HUES64 (cell line): ENCODE data around the gene RAET1G.
"Not testable (repeated sequence)": the region's sequence is repeated elsewhere in the genome, so short reads cannot be mapped to it uniquely, and the experiment has no call there.

Source experiments
- H3K27ac ChIP-seq: 2 replicates; pipeline ENCODE4 v1.7.0; 2013; ENCODE audit warnings: low read depth, low read length, inconsistent platforms
- H3K27me3 ChIP-seq: 2 replicates; pipeline ENCODE4 v1.6.1; 2013; ENCODE audit warnings: mild to moderate bottlenecking, low read length; ENCODE audit not compliant: insufficient read depth
- H3K36me3 ChIP-seq: 2 replicates; pipeline ENCODE4 v1.6.1; 2013; ENCODE audit warnings: mild to moderate bottlenecking, low read length; ENCODE audit not compliant: insufficient read depth
- H3K4me1 ChIP-seq: 2 replicates; pipeline ENCODE4 v1.6.1; 2013; ENCODE audit warnings: mild to moderate bottlenecking, low read length, moderate library complexity; ENCODE audit not compliant: insufficient read depth
- H3K4me3 ChIP-seq: 2 replicates; pipeline ENCODE4 v1.5.1; 2013; ENCODE audit warnings: mild to moderate bottlenecking, low read length, moderate library complexity
- H3K9ac ChIP-seq: 2 replicates; pipeline ENCODE4 v1.6.1; 2013; ENCODE audit warnings: mild to moderate bottlenecking, low read depth, low read length
- H3K9me3 ChIP-seq: 2 replicates; pipeline ENCODE4 v1.6.1; 2013; ENCODE audit warnings: low read depth, low read length; ENCODE audit not compliant: insufficient read depth
- WGBS: fragments of 150-250, 120-280 bp; methylation state at CpG from one replicate; pipeline ENCODE4 v1.1.7; 2013; ENCODE audit warnings: missing lambda C conversion rate; 5-methylcytosine and 5-hydroxymethylcytosine counted together

RAET1G gene

DNA sequence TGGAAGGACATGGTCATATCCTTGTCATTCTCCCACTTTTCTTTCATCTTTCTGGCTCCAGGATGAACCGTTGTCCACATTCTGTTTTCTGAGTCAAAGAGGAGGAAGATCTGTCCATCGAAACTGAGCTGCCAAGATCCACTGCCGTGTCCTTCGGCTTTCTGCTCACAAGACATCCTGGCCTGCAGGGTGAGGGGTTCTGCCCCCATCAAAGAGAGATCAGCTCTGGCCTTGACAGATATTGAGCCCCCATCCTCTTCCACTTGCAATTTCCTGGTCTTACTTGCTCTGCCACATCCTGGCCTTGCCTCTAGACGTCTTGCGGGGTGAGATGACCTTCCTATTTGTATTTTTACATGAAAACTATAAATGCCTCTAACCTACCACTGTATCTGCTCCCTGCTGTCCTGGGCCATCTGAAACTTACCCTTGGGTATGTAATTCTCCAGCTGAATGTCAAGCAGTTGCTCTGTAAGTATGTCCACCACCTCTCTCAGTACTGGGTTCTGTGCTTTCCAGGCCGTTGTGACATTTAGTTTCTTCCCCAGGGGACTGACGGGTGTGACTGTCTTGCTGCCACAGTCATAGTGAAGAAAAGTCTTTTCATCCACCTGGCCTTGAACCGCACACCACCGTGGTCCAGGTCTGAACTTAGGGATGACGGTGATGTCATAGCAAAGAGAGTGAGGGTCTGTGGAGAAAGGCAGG lies 3.6 kb downstream of the RAET1G start:
- H3K27ac ChIP-seq, H3K9ac ChIP-seq, H3K4me1 ChIP-seq, H3K9me3 ChIP-seq, H3K4me3 ChIP-seq, H3K36me3 ChIP-seq: not testable (repeated sequence)
- H3K27me3 ChIP-seq, result peaks cover 66% of the 10 kb centered on the region
- WGBS, result 88% methylated on average over 7 of the region's 11 CpGs

DNA sequence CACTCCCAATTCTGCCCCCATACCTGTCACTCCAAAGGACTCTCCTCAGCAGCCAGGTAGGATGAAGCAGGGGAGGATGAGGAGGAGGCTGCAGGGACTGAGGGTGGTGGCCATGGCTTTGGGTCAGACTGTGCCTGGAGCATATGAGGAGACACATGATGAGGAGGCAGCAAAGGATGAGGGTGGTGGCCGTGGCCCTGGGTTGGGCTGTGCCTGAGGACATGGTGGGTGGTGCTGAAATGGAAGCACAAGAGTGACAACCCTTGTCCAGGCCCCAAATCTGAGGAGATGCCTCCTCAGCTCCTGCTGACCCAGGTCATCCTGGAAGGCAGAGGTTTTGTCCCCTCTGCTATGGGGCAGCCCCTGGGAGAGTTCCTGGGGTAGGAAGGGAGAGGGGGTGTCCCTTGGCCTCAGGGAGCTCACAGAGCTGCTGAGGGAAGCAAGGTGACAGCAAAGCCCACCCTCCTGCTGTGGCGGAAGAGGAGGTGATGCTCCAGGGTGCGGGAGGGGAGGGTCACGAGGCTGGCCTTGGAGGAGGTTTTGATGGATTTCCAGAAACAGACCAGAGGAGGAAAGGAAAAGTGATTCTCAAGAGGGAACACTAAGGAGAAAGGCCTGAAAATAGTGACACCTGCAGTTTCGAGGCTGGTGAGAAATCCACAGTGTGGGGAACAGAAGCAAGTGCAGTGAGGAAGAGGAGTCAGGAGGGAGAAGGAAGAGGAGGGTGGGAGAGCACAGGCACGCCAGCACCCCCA lies 4.6 kb downstream of the RAET1G start:
- Histone ChIP-seq H3K27ac (no peak overlapping the region), H3K9me3 (no peaks in the 10 kb centered on the region), H3K4me1 (no peaks in the 10 kb centered on the region), H3K27me3 (peaks cover 60% of the 10 kb centered on the region), H3K9ac (no peak overlapping the region), H3K36me3 (no peaks in the 10 kb centered on the region), H3K4me3 (no peak overlapping the region)
- WGBS, result 77% methylated on average over 6 of the region's 6 CpGs

DNA sequence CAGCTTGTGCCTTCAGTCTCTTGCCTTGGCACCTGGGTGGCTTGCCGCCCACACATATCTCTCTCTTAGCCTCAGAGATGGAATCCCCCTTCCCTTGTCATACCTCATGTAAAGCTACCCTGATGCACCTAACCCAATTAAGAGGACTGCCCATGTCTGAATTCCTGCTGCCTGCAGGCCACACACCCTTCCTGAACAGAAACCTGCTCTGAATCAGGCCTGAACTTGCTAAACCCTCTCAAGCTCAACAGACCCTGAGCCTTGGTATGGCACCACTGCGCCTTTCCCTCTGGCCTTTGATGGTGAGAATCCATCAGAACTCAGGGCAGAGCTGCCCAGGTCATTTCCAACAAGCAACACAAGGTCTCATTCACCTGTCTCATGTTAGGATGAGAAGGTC lies 5.2 kb downstream of the RAET1G start:
- no peaks in the 10 kb centered on the region for H3K9me3 ChIP-seq
- no peaks in the 10 kb centered on the region for H3K36me3 ChIP-seq
- no peak overlapping the region for H3K4me3 ChIP-seq
- H3K27ac ChIP-seq, result no peak overlapping the region
- H3K27me3 ChIP-seq, result peaks cover 57% of the 10 kb centered on the region
- 95% methylated on average over 2 of the region's 2 CpGs for WGBS
- no peak overlapping the region for H3K9ac ChIP-seq
- H3K4me1 ChIP-seq, result no peaks in the 10 kb centered on the region

DNA sequence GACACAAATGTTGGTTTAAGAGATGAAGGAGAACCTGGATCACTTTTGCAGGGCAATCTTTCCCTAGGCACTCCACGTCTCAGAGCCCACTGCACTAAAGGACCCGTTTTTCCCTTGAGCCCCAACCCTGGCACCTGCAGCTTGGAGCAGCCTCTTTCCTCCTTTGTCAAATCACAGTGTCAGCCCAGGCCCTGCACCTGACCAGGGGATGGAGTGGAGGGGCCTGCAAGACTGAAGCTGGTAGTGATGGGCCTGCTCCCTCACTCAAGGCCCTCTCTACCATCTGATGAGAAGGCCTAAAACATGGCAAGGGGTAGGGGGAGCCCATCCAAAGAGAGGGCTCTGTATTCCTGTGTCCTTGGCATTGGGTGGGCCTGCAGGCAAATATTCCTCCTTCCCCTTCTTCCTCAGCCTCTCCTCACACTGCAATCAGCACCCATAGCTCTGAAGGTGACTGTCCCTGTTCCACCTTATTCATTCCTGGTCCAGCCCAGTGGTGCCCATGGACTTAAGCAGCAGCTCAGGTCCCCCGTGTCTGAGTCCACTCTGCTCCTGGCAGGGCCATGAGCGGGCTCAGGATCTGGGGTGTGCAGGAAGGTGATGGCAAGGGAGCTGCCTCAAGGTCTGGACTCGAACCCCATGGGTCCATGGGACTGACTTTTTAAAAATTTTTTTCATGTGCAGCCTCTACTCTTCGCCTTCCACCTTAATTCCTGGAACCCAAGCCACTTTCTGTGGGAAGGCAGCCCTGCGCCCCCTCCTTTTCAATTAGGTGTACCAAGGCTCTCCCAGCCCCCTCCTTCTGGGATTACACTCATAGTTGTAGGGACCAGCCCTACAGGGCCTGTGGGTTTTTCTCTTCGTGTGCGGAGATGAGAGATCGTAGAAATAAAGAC lies 6.7 kb downstream of the RAET1G start:
- H3K27me3 ChIP-seq, result peaks cover 43% of the 10 kb centered on the region
- H3K4me1 ChIP-seq, result no peaks in the 10 kb centered on the region
- H3K9me3 ChIP-seq, result no peaks in the 10 kb centered on the region
- H3K9ac ChIP-seq, result no peak overlapping the region
- H3K36me3 ChIP-seq, result no peaks in the 10 kb centered on the region
- H3K4me3 ChIP-seq, result no peak overlapping the region
- H3K27ac ChIP-seq, result no peak overlapping the region
- 90% methylated on average over 10 of the region's 10 CpGs for WGBS

DNA sequence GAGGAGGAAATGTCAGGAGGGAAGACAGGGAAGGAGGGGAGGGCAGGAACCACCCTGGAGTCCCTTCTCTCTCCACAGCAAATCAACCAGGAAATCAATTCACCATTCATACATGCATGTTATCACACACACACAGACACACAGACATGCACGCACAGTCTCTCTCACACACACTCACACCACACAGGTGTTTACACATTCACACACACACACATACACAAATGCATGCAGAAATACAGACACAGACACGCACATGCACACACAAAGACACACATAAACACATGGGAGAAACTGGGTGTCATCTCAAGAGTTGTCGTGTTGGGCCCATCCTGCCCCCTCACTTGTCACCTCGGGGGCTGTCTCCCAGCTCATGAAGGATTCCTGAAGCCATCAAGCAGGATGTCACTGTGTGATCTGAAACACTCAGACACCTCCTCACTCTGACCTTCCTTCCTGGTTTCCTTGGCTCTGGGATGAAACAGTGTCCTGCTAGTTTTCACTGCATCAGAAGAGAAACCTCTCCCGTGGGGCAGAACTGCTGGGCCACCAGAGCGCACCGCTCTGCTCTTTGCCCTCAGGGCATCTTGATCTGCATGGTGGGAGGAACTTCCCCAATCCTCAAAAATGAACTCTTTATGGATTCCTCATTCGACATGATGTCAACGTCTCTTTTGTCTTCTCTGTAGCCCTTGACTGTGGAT lies 9.2 kb downstream of the RAET1G start:
- Histone ChIP-seq H3K27ac (no peak overlapping the region), H3K4me3 (no peak overlapping the region), H3K4me1 (no peaks in the 10 kb centered on the region), H3K9me3 (peaks cover 6% of the 10 kb centered on the region), H3K36me3 (no peaks in the 10 kb centered on the region), H3K27me3 (peaks cover 20% of the 10 kb centered on the region), H3K9ac (no peak overlapping the region)
- WGBS, result 74% methylated on average over 9 of the region's 9 CpGs

DNA sequence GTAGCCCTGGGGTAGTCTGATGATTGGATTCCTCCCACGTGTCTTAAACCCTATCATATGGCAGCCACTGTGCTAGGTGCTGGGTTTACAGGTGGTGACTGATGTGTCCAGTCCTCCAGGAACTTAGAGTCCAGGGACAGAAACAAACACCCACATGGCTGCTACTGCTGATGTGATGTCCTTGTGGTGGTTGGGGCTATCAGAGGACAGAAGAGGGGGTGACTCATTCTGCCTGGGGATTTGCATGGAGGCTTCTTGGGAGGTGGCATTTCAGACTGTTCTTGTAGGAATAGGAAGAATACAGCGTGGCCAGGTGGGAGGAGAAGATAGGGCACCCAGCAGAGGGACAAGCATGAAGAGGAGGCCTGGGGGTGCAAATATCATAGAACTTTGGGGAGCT lies 9.8 kb downstream of the RAET1G start:
- H3K27ac ChIP-seq, result no peak overlapping the region
- no peak overlapping the region for H3K9ac ChIP-seq
- peaks cover 12% of the 10 kb centered on the region for H3K9me3 ChIP-seq
- no peak overlapping the region for H3K4me3 ChIP-seq
- no peaks in the 10 kb centered on the region for H3K36me3 ChIP-seq
- no peaks in the 10 kb centered on the region for H3K4me1 ChIP-seq
- 63% methylated on average over 2 of the region's 2 CpGs for WGBS
- peaks cover 14% of the 10 kb centered on the region for H3K27me3 ChIP-seq

DNA sequence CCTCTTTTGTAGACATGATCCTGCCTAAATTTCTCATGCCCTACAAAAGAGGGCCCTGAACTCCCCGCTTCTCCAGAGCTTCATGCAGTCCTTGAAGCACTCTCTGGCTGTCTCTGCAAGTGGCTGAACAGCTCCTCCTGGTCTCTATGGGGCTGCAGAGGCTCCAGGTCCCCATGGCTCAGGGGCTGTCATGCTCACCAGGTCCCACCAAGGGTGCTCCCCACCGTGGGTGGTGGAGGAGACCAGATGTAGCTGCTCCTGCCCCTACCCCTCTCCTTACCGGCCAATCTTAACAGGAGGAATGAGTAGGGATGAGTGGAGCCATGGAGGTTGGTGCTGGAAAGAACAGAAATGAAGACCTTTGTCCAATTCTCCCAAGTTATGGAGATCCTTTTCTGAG lies 10.2 kb downstream of the RAET1G start:
- Histone ChIP-seq H3K27me3 (peaks cover 10% of the 10 kb centered on the region), H3K9me3 (peaks cover 14% of the 10 kb centered on the region)
- not testable (repeated sequence) for H3K9ac ChIP-seq, H3K4me3 ChIP-seq, H3K27ac ChIP-seq, H3K36me3 ChIP-seq, H3K4me1 ChIP-seq
- 73% methylated on average over 1 of the region's 3 CpGs for WGBS

DNA sequence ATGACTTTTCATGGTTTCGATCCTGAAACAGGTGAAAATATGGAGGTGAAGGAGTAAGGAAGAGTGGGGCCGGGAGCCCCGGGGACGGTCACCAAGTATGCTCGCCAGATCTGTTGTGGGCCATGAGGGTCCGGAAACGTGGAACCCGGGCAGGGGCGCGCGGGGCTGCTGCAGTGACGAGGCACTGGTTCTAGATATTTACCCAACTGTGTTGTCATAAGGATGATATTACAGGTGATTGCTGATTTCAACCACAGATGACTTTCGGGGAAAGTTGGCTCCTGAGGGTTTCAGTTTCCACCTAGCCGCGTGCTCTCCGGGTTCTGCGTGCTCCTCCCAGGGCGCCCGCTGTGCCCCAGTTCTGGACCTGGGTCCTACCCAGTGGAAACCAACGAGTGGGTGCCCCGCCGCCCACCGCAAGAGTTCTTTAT lies 12.2 kb downstream of the RAET1G start:
- Histone ChIP-seq H3K4me3 (no peak overlapping the region), H3K36me3 (no peaks in the 10 kb centered on the region), H3K27me3 (peaks cover 10% of the 10 kb centered on the region), H3K9ac (no peak overlapping the region), H3K27ac (no peak overlapping the region), H3K4me1 (no peaks in the 10 kb centered on the region), H3K9me3 (peaks cover 14% of the 10 kb centered on the region)
- WGBS, result 94% methylated on average over 23 of the region's 23 CpGs

DNA sequence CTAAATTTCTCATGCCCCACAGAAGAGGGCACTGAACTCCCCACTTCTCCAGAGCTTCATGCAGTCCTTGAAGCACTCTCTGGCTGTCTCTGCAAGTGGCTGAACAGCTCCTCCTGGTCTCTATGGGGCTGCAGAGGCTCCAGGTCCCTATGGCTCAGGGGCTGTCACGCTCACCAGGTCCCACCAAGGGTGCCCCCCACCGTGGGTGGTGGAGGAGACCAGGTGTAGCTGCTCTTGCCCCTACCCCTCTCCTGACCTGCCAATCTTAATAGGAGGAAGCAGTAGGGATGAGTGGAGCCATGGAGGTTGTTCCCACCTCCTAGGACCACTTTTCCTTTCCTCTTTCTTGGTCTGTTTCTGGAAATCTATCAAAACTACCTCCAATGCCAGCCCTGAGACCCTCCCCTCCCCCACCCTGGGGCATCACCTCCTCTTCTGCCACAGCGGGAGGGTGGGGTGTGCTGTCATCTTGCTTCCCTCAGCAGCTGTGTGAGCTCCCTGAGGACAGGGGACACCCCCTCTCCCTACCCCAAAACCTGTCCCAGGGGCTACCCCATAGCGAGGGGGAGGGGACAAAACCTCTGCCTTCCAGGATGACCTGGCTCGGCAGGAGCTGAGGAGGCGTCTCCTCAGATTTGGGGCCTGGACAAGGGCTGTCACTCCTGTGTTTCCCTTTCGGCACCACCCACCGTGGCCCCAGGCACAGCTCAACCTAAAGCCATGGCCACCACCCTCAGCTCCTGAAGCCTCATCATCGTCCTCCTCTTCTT lies 13.0 kb downstream of the RAET1G start:
- WGBS, result 91% methylated on average over 7 of the region's 9 CpGs
- H3K4me3 ChIP-seq, result no peak overlapping the region
- no peak overlapping the region for H3K9ac ChIP-seq
- H3K27ac ChIP-seq, result no peak overlapping the region
- peaks cover 14% of the 10 kb centered on the region for H3K9me3 ChIP-seq
- peaks cover 10% of the 10 kb centered on the region for H3K27me3 ChIP-seq
- H3K4me1 ChIP-seq, result no peaks in the 10 kb centered on the region
- H3K36me3 ChIP-seq, result no peaks in the 10 kb centered on the region

DNA sequence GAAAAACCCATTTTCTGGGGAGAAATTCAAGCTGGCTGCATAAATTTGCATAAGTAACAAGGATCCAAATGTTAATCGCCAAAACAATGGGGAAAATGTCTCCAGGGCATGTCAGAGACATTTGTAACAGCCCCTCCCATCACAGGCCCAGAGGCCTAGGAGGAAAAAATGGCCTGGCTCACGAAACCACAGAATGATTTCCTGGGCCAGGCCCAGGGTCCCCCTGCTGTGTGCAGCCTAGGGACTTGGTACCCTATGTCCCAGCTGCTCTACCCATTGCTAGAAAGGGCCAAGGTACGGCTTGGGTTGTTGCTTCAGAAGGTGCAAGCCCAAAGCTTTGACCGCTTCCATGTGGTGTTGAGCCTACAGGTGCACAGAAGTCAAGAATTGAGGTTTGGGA lies 14.4 kb downstream of the RAET1G start:
- H3K4me1 ChIP-seq, H3K36me3 ChIP-seq, H3K4me3 ChIP-seq, H3K27ac ChIP-seq, H3K27me3 ChIP-seq, H3K9ac ChIP-seq: not testable (repeated sequence)
- WGBS, result 72% methylated on average over 4 of the region's 4 CpGs
- H3K9me3 ChIP-seq, result peaks cover 14% of the 10 kb centered on the region
